ENCODE results near the gene GDAP1L1. TPM values are rescaled to one million over a fixed set of nuclear protein-coding genes. Genes with fewer than 3 reads are reported as not detected.

The GDAP1L1 gene
- total RNA-seq, 1 donor from 2014 or later, result 0.26 TPM

- peaks cover 16% of the 10 kb centered on the region for H3K4me1 Mint-ChIP-seq
- H3K9ac ChIP-seq, result no peak overlapping the region
- H3K27me3 ChIP-seq, result no peaks in the 10 kb centered on the region
- H3K4me2 ChIP-seq, result no peak overlapping the region
- no peak overlapping the region for H3K4me3 Mint-ChIP-seq
- no peaks in the 10 kb centered on the region for H3K9me3 Mint-ChIP-seq
- H3K27ac Mint-ChIP-seq, result no peak overlapping the region
- no peak for TF ChIP-seq EZH2 (IDR thresholded peaks at IDR 0.05)
- peaks cover 49% of the 10 kb centered on the region for H3K79me2 ChIP-seq (ENCODE audit: low read depth)
- H3K27ac ChIP-seq, result no peak overlapping the region
- H2AFZ ChIP-seq (replicated peaks), result no peak overlapping the region
- no peaks in the 10 kb centered on the region for H3F3A ChIP-seq (ENCODE audit: low read depth)
- no peaks in the 10 kb centered on the region for H3K9me3 ChIP-seq (ENCODE audit: low read depth)
- H4K20me1 ChIP-seq (ENCODE audit: low read depth), result peaks cover 57% of the 10 kb centered on the region
- H3K4me1 ChIP-seq, result no peaks in the 10 kb centered on the region
- no peak for DNase-seq (ENCODE audit: low spot score)
- peaks cover 34% of the 10 kb centered on the region for H3K36me3 Mint-ChIP-seq
- peaks cover 10% of the 10 kb centered on the region for H3K36me3 ChIP-seq
- no peaks in the 10 kb centered on the region for H3K27me3 Mint-ChIP-seq (ENCODE audit: insufficient read depth, low read depth)
- H3K4me3 ChIP-seq, result no peak overlapping the region
Measured at GRCh38 chr20:44200371-44200770, 46.7 kb upstream of the GDAP1L1 start.

DNA sequence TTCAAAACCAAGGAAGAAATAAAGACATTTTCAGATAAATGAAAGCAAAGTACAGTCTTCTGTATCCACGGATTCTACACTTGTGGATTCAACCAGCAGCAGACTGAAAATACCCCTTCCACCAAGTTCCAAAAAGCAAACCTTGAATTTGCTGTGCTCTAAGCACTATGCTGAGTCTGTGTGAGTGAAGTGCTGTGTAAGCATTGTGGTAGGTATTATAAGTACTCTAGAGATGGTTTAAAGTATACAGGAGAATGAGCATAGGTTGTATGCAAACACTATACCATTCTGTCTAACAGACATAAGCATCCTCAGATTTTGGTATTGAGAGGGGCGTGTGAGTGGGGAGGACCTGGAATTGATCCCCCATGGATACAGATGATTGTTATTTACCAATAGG is 46.1 kb upstream of the GDAP1L1 start:
- Histone ChIP-seq H3K4me1 (no peaks in the 10 kb centered on the region), H3K36me3 (peaks cover 10% of the 10 kb centered on the region), H3K27me3 (no peaks in the 10 kb centered on the region), H3K79me2 (ENCODE audit: low read depth) (peaks cover 55% of the 10 kb centered on the region), H3K9ac (no peak overlapping the region), H3K9me3 (ENCODE audit: low read depth) (no peaks in the 10 kb centered on the region), H4K20me1 (ENCODE audit: low read depth) (peaks cover 57% of the 10 kb centered on the region), H3F3A (ENCODE audit: low read depth) (no peaks in the 10 kb centered on the region), H2AFZ (replicated peaks) (no peak overlapping the region), H3K27ac (no peak overlapping the region), H3K4me2 (no peak overlapping the region), H3K4me3 (no peak overlapping the region)
- Mint-ChIP-seq H3K27me3 (ENCODE audit: insufficient read depth, low read depth) (no peaks in the 10 kb centered on the region), H3K36me3 (peaks cover 31% of the 10 kb centered on the region), H3K27ac (no peak overlapping the region), H3K4me1 (peaks cover 13% of the 10 kb centered on the region), H3K9me3 (no peaks in the 10 kb centered on the region), H3K4me3 (no peak overlapping the region)
- TF ChIP-seq CTCF (IDR thresholded peaks at IDR 0.05) (no peak), EZH2phosphoT487 (IDR thresholded peaks at IDR 0.05) (no peak), EZH2 (IDR thresholded peaks at IDR 0.05) (no peak)
- no peak for DNase-seq (ENCODE audit: low spot score)

GRCh38 chr20:44203161-44203560 is 43.9 kb upstream of the GDAP1L1 start:
- no peak overlapping the region for H3K4me3 Mint-ChIP-seq
- H3K36me3 Mint-ChIP-seq, result peaks cover 20% of the 10 kb centered on the region
- H3K27ac Mint-ChIP-seq, result no peak overlapping the region
- Histone ChIP-seq H3K27me3 (no peaks in the 10 kb centered on the region), H2AFZ (replicated peaks) (no peak overlapping the region), H3K4me3 (no peak overlapping the region), H3F3A (ENCODE audit: low read depth) (no peaks in the 10 kb centered on the region), H3K4me1 (peaks cover under 1% of the 10 kb centered on the region), H3K27ac (no peak overlapping the region), H3K4me2 (no peak overlapping the region), H3K79me2 (ENCODE audit: low read depth) (peaks cover 77% of the 10 kb centered on the region), H3K9ac (no peak overlapping the region), H4K20me1 (ENCODE audit: low read depth) (peaks cover 62% of the 10 kb centered on the region), H3K9me3 (ENCODE audit: low read depth) (no peaks in the 10 kb centered on the region), H3K36me3 (peaks cover 5% of the 10 kb centered on the region)
- TF ChIP-seq CTCF (IDR thresholded peaks at IDR 0.05), result no peak
- TF ChIP-seq EZH2 (IDR thresholded peaks at IDR 0.05), result no peak
- no peak for TF ChIP-seq EZH2phosphoT487 (IDR thresholded peaks at IDR 0.05)
- H3K27me3 Mint-ChIP-seq (ENCODE audit: insufficient read depth, low read depth), result no peaks in the 10 kb centered on the region
- no peak for DNase-seq (ENCODE audit: low spot score)
- H3K9me3 Mint-ChIP-seq, result no peaks in the 10 kb centered on the region
- H3K4me1 Mint-ChIP-seq, result peaks cover 16% of the 10 kb centered on the region

DNA sequence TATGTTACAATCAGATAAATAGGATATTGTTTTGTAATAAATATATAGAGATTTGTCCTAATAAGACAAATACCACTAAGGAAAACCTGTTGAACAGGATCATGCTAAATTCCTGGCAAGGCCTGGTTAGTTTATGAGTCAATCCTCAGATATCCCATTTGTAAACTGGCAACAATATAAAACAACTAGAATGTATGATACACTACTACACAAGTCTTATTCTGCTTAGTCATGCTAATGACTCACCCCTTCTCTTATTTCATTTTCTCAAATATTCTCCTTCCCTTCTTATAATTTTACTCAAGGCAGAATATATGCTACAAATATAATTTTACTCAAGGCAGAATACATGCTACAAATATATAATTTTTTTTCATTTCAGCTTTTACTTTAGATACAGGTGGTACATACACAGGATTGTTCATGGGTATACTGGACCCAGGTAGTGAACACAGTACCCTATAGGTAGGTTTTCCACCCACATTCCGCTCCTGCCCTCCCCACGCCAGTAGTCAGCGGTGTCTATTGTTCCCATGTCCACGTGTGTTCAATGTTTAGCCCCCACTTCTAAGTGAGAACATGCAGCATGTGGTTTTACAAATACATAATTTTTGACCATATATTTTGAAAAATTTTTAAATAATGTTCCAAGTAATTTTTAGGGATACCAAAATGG is 42.8 kb upstream of the GDAP1L1 start:
- peaks cover 17% of the 10 kb centered on the region for H3K36me3 Mint-ChIP-seq
- TF ChIP-seq EZH2phosphoT487 (IDR thresholded peaks at IDR 0.05) (no peak), CTCF (IDR thresholded peaks at IDR 0.05) (no peak), EZH2 (IDR thresholded peaks at IDR 0.05) (no peak)
- Histone ChIP-seq H4K20me1 (ENCODE audit: low read depth) (peaks cover 73% of the 10 kb centered on the region), H3F3A (ENCODE audit: low read depth) (no peaks in the 10 kb centered on the region), H3K27ac (no peak overlapping the region), H3K9ac (no peak overlapping the region), H3K36me3 (peaks cover 5% of the 10 kb centered on the region), H2AFZ (replicated peaks) (no peak overlapping the region), H3K79me2 (ENCODE audit: low read depth) (peaks cover 86% of the 10 kb centered on the region), H3K4me2 (no peak overlapping the region), H3K9me3 (ENCODE audit: low read depth) (no peaks in the 10 kb centered on the region), H3K4me3 (no peak overlapping the region), H3K4me1 (peaks cover 12% of the 10 kb centered on the region), H3K27me3 (no peaks in the 10 kb centered on the region)
- no peaks in the 10 kb centered on the region for H3K9me3 Mint-ChIP-seq
- no peak overlapping the region for H3K4me3 Mint-ChIP-seq
- no peak overlapping the region for H3K27ac Mint-ChIP-seq
- no peaks in the 10 kb centered on the region for H3K27me3 Mint-ChIP-seq (ENCODE audit: insufficient read depth, low read depth)
- H3K4me1 Mint-ChIP-seq, result peaks cover 27% of the 10 kb centered on the region
- no peak for DNase-seq (ENCODE audit: low spot score)

Data from neural progenitor cell (in vitro differentiated cells).